GM19468 (cell line): Measurements from ENCODE around the gene SBNO2.

Experiments
- ATAC-seq: cut with Tn5 transposase; IDR thresholded peaks from one replicate; pipeline ENCODE4 v1.9.1; 2021; ENCODE audit warnings: mild to moderate bottlenecking, moderate library complexity, moderate number of reproducible peaks; ENCODE audit not compliant: unreplicated experiment; ENCODE audit errors: extremely low read depth

The SBNO2 gene

DNA sequence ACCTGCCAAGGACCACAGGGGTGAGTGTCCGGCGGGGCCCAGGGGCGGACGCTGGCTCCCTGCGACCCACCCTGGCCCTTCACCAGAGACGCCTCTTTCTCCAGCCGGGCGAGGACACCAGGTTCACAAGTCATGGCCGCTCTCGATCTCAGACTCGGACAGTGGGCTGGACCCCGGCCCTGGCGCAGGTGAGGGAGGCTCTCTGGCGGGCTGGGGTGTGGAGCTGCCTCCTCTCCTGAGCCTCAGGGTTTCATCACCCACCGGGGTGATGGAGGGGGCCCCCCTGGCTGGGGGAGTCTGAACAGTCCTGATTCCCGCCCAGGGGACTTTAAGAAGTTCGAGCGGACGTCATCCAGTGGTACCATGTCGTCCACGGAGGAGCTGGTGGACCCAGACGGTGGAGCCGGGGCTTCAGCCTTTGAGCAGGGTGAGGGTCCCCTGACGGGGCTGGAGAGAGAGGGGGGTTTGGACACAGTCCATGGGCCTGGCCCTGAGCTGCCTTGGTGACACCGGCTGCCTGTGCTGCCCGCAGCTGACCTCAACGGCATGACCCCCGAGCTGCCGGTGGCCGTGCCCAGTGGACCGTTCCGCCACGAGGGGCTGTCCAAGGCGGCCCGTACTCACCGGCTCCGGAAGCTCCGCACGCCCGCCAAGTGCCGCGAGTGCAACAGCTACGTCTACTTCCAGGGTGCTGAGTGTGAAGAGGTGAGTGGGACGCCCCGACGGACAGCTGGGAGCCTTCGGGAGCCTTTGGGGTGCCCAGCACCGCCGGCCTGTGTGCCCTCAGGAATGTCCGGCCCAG is 93.5 kb downstream of the SBNO2 start:
- no peak for ATAC-seq

DNA sequence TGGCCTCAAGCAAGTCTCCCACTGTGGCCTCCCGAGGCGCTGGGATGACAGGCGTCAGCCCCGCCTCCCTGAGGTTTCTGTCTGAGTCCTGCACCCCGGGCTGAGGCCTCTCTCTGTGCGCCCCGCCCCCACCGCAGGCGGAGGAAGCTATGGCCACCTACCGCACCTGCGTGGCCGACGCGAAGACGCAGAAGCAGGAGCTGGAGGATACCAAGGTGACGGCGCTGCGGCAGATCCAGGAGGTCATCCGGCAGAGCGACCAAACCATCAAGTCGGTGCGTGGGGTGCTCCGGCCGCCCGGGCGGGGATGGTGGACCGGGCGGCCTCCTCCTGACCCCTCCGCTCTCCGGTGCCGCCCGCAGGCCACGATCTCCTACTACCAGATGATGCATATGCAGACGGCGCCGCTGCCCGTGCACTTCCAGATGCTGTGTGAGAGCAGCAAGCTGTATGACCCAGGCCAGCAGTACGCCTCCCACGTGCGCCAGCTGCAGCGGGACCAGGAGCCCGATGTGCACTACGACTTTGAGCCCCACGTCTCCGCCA is 94.4 kb downstream of the SBNO2 start:
- no peak for ATAC-seq

DNA sequence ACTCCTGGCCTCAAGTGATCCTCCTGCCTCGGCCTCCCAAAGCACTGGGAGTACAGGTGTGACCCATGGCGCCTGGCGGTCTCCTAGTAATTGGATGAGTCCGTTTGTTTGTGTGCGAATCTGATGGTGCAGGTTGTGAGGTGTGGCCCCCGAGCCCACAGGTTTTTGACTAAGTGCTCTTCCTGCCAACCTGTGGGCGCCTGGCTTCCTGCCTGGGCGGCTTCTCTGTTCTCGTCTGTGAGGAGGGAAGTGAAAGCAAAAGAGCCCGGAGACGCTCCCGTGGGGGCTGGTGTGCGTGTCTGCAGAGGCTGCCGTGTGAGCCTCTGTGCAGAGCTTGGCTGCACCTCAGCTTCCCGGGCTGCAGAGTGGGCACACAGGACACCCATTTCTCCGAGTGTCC is 97.1 kb downstream of the SBNO2 start:
- ATAC-seq: no peak

DNA sequence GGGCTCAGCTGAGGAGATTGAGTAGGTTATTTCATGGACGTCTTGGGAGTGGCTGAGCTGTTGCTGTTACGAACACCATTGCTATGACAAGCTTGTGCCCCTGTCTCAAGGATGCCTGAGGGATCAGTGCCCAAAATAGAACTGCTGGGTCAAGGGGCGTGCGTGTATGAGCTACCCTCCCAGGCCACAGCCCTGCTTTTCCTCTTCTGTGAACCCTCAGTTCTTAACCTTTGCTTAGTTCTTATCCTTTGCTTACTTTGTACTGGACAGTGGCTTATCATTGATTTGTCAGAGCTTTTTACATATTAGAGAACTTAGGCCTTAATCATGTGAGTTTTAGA is 98.1 kb downstream of the SBNO2 start:
- no peak for ATAC-seq

DNA sequence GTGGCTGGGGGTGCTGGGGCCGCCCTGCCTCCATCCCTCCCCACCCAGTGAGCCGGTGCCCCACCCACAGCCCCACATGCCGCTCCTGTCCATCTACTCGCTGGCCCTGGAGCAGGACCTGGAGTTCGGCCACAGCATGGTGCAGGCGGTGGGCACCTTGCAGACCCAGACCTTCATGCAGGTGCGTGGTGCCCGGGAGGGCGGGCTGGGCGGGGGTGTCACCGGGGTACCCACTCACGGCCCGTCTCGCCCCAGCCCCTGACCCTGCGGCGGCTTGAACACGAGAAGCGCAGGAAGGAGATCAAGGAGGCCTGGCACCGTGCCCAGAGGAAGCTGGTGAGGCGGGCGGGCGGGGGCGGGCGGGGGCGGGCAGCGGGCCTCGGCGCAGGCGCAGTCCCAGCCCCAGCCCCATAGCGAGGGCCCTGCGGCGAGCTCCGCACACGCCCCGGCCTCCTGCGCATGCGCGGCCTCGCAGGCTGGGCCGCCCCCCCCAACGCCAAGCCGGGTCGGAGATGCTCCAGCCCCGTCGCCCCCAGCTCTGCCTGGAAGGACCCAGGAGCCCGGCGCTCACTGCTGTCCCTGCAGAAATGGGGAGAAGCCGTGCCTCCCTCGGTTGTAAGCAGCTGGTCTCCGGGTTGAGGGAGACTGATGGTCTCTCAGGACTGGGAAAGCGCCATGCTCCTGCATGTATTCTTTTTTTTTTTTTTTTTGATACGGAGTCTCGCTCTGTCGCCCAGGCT is 99.4 kb downstream of the SBNO2 start:
- no peak for ATAC-seq

DNA sequence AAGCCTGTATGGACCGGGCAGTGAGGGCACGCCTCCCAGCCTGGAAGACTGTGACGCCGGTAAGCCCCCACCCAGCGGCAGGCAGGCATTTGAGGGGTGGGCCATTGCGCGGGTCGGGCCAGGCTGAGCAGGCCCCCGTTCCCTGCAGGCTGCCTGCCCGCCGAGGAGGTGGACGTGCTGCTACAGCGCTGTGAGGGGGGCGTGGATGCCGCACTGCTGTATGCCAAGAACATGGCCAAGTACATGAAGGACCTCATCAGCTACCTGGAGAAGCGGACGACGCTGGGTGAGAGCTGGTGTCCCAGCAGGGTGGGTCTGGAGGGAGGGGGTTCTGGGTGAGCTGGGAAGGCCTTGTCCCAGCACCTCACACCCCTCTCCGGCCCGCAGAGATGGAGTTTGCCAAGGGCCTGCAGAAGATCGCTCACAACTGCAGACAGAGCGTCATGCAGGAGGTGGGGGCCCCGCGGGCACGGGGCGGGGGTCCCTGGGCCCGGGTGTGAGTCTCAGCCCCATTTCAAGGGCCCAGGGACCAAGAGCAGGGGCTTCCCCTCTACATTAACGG is 100.0 kb downstream of the SBNO2 start:
- no peak for ATAC-seq

DNA sequence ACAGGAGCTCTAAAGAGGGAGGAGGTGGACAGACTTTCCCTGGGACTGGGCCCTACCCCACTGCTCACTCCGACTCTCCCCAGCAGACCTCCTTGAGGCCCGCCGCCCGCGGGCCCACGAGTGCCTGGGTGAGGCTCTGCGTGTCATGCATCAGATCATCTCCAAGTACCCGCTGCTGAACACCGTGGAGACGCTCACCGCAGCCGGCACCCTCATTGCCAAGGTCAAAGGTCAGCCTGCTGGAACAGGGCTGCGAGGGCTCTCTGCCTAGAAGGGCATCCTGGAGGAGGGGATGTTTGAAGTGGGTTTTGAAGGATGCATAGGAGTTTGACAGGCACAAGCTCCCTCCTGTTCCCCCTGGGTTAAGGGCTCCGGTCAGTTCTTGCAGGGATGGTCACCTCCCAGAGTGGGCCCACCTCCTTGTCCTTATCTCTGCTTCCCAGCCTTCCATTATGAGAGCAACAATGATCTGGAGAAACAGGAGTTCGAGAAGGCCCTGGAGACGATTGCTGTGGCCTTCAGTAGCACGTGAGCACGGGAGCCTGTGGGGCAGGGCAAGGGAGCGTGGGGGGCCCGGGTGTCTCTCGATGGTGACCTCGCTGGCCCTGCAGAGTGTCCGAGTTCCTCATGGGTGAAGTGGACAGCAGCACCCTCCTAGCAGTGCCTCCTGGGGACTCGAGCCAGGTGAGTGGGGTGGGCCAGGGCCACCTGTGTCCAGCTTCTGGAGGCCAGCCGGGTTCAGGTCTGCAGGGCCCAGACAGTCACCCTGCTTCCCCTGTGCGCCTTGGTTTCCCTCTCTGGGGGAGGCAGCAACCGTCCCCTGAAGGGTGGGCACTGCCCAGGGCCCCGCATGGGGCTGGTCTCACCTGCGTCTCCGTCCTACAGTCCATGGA is 100.8 kb downstream of the SBNO2 start:
- ATAC-seq: no peak

DNA sequence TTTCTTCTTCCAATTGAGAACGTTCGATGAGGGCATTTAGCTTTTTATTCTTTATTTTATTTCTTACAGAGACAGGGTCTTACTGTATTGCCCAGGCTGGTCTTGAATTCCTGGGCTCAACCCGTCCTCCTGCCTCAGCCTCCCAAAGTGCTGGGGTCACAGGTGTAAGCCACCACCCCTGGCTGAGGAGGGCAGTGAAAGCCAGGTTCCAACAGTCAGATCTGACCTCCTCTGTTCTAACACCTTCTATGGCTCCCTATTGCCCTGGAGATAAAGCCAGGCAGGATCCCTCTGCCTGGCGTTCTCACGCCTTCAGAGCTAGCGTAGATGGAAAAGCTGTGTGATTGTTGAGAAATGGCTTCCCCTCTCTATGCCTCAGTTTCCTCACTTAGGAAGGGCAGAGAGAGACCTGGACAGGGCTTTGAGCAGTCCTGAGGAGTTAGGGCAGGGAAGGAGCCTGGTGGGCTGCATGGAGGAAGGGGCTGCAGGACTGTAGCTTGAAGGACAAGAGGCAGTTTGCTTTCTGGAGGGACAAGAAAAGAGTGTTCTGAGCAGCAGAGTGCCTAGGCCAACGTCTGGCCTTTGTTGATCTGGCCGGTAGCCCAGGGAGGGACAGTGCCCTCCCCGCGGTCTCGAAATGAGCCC is 101.6 kb downstream of the SBNO2 start:
- no peak for ATAC-seq

DNA sequence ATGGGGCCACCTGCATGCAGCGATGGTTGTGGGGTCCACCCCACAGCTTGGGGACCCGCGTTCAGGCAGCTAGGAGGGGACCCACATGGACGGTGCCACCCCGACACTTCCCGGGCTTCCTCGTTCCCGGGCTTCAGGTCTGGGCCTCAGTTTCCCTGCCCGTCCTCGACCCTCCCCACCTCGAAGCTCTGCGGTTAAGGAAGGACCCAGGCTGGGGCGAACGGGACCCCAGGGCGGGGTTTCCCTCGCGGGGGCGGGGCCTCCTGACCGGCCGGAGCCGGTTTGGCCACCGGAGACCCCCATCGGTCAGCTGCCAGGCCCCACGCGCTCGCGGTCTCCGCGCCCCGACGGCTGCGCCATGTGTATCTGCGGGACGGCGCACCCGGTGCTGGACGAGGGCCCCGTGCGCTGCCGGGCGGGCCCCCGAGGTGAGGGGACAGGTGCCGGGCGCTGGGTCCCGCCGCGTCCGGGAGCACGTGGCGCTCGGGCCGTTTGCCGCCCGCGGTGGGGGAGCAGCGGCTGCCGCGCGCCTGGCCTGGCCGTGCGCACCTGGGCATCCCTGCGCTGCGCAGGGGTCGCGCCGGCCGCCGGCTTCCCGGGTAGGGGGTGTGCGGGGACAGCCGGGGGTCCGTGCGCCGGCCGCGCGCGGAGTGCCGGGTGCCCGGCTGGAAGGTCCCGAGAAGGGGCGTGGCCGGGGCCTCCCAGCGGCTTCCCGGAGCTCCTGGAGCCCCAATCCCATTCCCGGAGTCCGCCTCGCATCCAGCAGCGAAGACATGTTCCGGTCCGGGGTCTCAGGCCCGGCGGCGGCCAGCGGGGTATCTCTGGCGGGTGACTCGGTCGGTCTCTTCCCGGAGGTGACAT is 102.9 kb downstream of the SBNO2 start:
- no peak for ATAC-seq

DNA sequence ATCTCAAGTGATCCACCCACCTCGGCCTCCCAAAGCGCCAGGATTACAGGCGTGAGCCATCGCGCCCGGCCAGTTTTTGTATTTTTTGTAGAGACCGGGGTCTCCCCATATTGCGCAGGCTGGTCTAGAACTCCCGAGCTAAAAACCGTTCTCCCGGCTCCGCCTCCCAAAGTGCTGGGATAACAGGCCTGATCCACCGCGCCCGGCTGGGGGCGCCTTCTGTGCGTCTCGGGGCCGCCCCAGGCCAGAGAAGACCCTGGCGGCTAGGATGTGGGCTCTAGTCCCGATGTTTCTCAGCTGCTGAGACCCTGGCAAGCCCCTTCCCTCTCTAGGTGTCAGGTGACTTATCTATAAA is 103.5 kb downstream of the SBNO2 start:
- no peak for ATAC-seq

DNA sequence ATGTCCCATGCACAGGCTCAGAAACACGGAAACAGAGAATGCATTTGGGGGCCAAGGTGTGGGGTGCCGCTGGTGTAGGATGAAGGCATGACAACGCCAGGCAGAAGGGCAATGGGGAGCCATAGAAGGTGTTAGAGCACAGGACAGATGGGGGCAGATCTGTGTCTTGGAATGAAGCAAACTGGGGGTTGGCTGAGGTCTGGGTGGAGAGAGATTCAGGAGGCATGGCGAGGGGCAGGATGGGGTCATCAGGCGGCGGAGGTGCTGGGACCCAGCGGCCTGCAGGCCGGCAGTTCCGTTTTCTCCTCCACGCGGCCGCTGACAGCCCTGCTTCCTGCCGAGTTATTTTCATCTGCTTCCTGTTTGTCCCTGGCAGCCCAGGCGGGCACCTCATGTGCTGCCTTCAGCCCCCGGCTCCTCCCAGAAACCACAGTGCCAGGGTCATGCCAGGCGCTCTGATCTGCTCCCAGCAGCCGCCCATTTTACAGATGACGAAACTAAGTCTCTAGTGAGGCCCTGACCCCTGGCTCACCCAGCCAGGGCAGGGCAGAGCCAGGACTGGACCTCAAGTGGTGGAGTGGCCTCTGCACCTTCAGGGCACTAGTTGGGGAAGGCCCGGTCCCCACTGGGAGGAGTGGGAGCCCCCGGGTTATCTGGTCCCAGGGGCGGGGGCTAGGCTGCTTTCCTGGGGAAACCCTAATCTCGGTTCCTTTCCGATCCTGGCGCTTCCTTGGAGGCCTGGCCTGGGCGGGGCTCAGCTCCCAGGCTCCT is 104.9 kb downstream of the SBNO2 start:
- no peak for ATAC-seq

DNA sequence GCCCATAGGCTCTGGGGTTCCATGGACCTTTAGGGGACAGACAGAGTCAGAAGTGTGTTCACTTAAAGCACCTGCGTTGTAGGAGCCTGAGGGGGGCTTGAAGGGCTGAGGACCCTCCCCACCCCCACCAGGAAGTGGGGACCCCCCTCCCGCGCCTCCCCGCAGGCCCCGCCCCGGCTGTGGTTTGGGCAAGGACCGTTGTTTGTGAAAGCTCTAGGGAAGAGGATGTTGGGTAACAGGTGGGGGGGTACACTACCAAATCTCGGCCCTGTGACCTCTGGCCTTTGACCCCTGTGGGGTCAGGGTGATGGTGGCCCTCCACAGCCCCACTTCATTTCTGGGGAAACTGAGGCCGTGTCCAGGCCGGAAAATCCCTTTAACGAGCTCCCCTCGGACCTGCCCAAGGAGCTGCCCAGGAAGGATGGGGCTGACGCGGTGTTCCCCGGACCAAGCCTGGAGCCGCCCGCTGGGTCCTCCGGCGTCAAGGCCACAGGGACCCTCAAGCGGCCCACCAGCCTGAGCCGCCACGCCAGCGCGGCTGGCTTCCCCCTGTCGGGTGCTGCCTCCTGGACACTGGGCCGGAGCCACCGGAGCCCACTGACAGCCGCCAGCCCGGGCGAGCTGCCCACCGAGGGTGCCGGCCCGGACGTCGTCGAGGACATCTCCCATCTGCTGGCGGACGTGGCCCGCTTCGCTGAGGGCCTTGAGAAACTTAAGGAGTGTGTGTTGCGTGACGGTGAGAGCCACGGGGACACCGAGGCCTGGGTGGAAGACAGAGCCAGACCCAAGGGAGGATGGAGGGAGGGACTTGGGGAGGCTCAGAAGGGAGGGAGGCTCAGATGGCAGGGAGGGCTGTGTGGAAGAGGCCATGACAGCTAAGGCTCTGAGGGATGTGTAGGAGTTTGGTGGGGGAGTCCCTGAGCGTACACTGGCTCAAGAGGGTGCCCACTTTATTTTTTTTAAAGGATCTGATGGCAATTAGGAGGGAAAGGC is 105.8 kb downstream of the SBNO2 start:
- no peak for ATAC-seq

DNA sequence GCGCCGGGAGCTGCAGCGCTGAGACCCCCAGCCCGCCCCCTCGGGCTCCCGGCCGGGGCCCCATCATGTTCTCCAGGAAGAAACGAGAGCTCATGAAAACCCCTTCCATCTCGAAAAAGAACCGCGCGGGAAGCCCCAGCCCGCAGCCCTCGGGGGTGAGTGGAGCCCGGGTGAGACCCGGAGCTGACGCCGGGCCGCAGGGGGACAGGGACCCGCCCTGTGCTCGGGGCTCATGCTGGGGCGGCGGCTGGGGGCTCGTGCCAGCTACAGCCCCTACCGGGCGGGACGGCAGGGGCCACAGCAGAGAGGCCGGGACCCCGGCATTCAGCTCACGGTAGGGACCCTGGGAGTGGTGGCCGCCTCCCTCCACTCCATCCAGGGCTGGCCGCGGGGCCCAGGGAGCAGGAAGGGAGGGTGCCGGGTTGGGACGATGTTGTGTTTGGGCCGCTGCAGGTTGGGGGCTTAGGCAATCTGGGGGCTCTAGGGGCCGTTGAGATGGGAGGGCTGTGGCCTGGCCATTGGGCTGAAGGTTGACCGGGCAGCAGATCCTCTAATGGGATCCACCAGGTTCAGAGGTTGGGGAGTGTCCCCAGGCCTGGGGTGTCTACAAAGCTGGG is 106.6 kb downstream of the SBNO2 start:
- ATAC-seq: no peak

DNA sequence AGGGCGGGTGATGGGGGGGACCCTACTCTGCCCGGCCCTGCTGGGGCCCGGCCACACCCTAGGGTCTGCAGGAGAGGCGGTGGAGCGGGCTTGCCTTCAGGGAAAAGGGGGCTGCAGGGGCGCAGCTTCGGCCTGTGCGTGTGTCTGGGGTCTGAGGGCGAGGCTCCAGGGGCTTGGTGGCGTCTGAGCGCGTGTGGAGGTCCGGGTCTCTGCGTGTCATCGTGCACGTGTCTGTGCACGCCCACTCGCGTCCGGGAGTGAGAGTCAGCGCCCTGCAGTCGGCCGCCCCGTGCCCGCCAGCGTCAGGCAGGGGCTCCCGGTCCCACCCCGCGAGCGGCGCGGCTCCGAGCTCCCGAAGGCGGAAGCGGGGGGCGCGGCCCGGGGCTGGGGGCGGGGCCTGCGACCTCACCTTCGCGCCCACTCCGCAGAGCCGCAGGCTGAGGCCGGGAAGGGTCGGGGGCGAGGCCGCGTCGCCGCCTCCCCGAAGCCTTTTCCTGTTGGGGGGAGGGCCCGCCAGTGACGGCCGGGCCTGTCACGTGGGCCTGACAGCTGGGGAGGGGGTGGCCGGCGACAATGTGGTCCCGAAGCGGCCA is 107.2 kb downstream of the SBNO2 start, which contains the start of gene ARHGAP45:
Gene ARHGAP45, plus strand, starts transcription at position 420 of the 593 bp plus-strand sequence. CDS start 239 bp downstream, outside the sequence.
- ATAC-seq: no peak

DNA sequence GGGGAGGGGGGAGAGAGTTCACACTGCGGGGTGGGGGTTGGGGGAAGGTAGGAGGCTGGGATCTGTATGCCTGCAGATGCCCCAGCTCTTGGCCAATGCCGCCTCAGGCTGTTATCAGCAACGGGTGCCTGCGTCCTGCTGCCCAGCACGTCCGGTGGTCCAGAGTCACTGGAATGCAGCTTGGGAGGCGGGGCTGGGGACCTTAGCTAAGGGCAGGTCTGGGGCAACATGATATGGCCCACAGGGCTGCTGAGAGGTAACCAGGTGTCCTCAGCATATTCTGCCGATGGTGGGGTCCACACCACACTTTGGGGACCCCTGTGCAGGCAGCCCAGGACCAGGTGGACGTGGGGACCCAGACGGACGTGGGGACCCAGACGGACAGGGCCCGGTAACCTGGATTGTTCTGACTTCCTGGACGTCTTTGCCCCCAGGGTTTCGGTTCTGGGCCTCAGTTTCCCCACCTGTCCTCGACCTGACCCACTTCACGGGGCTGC is 107.8 kb downstream of the SBNO2 start:
- ATAC-seq: no peak

DNA sequence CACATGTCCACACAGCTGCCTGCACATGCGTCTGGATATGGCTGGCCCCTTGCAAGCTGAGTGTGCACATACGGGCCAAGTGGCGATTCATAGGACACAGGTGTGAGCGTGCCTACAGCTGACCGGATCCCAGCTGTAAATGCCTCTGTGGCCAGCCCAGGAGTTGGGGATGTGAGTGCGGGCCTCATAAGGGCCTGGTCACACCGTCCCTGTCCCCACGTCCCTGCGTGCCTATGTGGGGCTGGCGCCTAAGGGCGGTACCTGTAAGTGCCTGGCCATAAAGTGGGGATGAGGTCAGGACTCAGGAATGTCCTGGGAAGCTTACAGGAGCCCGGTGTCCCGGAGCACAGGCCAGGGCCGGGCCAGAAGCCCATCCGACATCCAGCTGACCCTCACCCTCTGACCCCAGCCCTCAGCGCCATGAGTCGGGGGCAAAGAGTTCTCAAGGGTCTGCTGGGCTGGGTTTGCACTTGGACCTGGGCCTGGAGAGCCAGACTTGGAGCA is 108.4 kb downstream of the SBNO2 start:
- no peak for ATAC-seq
